K562 (cell line): ENCODE measurements around the gene RIMOC1. TPM values are rescaled to one million over a fixed set of nuclear protein-coding genes. Genes with fewer than 3 reads are reported as not detected.

Source experiments
- ATAC-seq: fragments of 200-7000 bp; cut with Tn5 transposase; 3 replicates; pipeline ENCODE4 v1.9.1; 2020; ENCODE audit warnings: moderate library complexity
- BruUV-seq: library from RNA; stranded (reverse); fragments of 400-500 nt; replicated peaks from 2 replicates; lab custom pipeline; 2021; lab: Mats Ljungman, UMichigan
- CTCF ChIA-PET: fragments of 300-600 bp; formaldehyde crosslinking; extraction: SDS; loops from one replicate; lab custom pipeline; 2021; ENCODE audit warnings: low intra/inter-chr PET ratio; lab: Yijun Ruan, JAX
- POLR2A ChIA-PET: fragments of 300-600, 350-650 bp; sonication (Branson Sonifier 250); formaldehyde crosslinking; extraction: SDS; loops from one replicate; lab custom pipeline; 2021; ENCODE audit warnings: antibody characterized with exemption, inconsistent platforms; lab: Yijun Ruan, JAX
- DNase-seq, 4 experiments: peaks; one replicate each; pipeline versions ENCODE4 v3.0.0 to v3.0.0-alpha.2; 2011 to 2018; ENCODE audit warnings: low spot score in 3 of 4, mixed read lengths in 3 of 4; ENCODE audit errors: extremely low read depth in 1 of 4
- FAIRE-seq: peaks from 2 replicates; lab custom pipeline; 2011; peaks lifted over from hg19 to GRCh38; lab: Jason Lieb, UNC
- H2AFZ ChIP-seq: 2 replicates; pipeline ENCODE4 v1.6.0; 2011; ENCODE audit warnings: low read depth, low read length, control low read depth, inconsistent platforms
- H3K27ac ChIP-seq: fragments of 200-600 bp; 3 replicates; pipeline ENCODE4 v1.8.0; 2011; ENCODE audit warnings: low read depth, mild to moderate bottlenecking, control low read depth, inconsistent platforms, low read length, moderate library complexity, mixed read lengths; ENCODE audit errors: extremely low read depth
- H3K27me3 ChIP-seq, 2 experiments: fragments of 300-600 bp in 1 of 2; 2 replicates in 1 of 2; 3 replicates in 1 of 2; pipeline versions ENCODE4 v1.6.0 to v1.8.0; 2011; ENCODE audit warnings: inconsistent platforms in 2 of 2, low read length in 2 of 2, mild to moderate bottlenecking in 1 of 2, mixed read lengths in 1 of 2, moderate library complexity in 1 of 2; ENCODE audit not compliant: control insufficient read depth in 2 of 2, insufficient read depth in 2 of 2
- H3K36me3 ChIP-seq: fragments of 300-600 bp; 3 replicates; pipeline ENCODE4 v1.8.0; 2011; ENCODE audit warnings: mild to moderate bottlenecking, low read length, inconsistent platforms; ENCODE audit not compliant: control insufficient read depth, insufficient read depth
- H3K4me1 ChIP-seq, 2 experiments: fragments of 200-600 bp in 1 of 2; replicated peaks in 1 of 2; 2 replicates in 1 of 2; 3 replicates in 1 of 2; pipeline versions ENCODE4 v1.5.1 to v1.8.0; 2011; ENCODE audit warnings: inconsistent platforms in 2 of 2, low read length in 2 of 2, mild to moderate bottlenecking in 1 of 2, mixed read lengths in 1 of 2, moderate library complexity in 1 of 2; ENCODE audit not compliant: control insufficient read depth in 2 of 2, insufficient read depth in 2 of 2
- H3K4me2 ChIP-seq: 2 replicates; pipeline ENCODE4 v1.6.1; 2011; ENCODE audit warnings: low read length, control low read depth, inconsistent platforms, mixed read lengths; ENCODE audit not compliant: insufficient read depth
- H3K4me3 ChIP-seq: fragments of 200-600 bp; sonication (generic), shearing (Covaris generic); 2 replicates; pipeline ENCODE4 v1.5.1; 2016; ENCODE audit warnings: control low read depth, inconsistent platforms
- H3K79me2 ChIP-seq: fragments of 200-600 bp; 3 replicates; pipeline ENCODE4 v1.8.0; 2011; ENCODE audit warnings: low read length, inconsistent platforms; ENCODE audit not compliant: control insufficient read depth, insufficient read depth
- H3K9ac ChIP-seq, 2 experiments: 2 replicates each; pipeline versions ENCODE4 v1.6.0 to v1.6.1; 2011; ENCODE audit warnings: low read depth in 2 of 2, low read length in 2 of 2, control low read depth in 1 of 2, inconsistent platforms in 1 of 2, mild to moderate bottlenecking in 1 of 2, mixed read lengths in 1 of 2; ENCODE audit not compliant: insufficient read depth in 1 of 2
- H3K9me1 ChIP-seq: one replicate; pipeline ENCODE4 v1.6.0; 2011; ENCODE audit warnings: inconsistent platforms, mild to moderate bottlenecking, low read length, moderate library complexity; ENCODE audit not compliant: control insufficient read depth, insufficient read depth
- H3K9me3 ChIP-seq: replicated peaks from 2 replicates; pipeline ENCODE4 v1.5.1; 2011; ENCODE audit warnings: low read depth, low read length, inconsistent platforms; ENCODE audit not compliant: control insufficient read depth, insufficient read depth
- H4K20me1 ChIP-seq: replicated peaks from 2 replicates; pipeline ENCODE4 v1.6.1; 2011; ENCODE audit warnings: low read length, inconsistent platforms, mixed read lengths; ENCODE audit not compliant: control insufficient read depth, insufficient read depth
- HDAC6 ChIP-seq: IDR thresholded peaks from 2 replicates; pipeline ENCODE4 v1.6.1; 2012; ENCODE audit warnings: low read depth, mild to moderate bottlenecking, control low read depth, inconsistent platforms, low read length, moderate library complexity
- HNRNPK ChIP-seq: fragments of 200-400 bp; formaldehyde crosslinking; IDR thresholded peaks from one replicate; pipeline ENCODE4 v1.6.1; 2018; ENCODE audit warnings: mild to moderate bottlenecking, low read depth, low read length; ENCODE audit not compliant: poor library complexity, severe bottlenecking
- HNRNPL ChIP-seq: fragments of 200-400 bp; formaldehyde crosslinking; IDR thresholded peaks from 2 replicates; pipeline ENCODE4 v1.6.1; 2017; ENCODE audit warnings: low read depth, mild to moderate bottlenecking, low read length
- MBD2 ChIP-seq: sonication (generic); IDR thresholded peaks from 2 replicates; pipeline ENCODE4 v1.6.1; 2016; ENCODE audit warnings: low read depth, borderline replicate concordance
- POLR2B ChIP-seq: fragments of 450-650 bp; IDR thresholded peaks from 2 replicates; pipeline ENCODE4 v1.6.1; 2018; ENCODE audit warnings: low read depth; ENCODE audit not compliant: partially characterized antibody
- TCFL5 ChIP-seq: fragments of 250-450 bp; sonication (Bioruptor Pico); conservative IDR thresholded peaks from 2 replicates; pipeline ENCODE4 v1.6.1; 2021; ENCODE audit warnings: mild to moderate bottlenecking, moderate library complexity, matching md5 sums
- TEAD4 ChIP-seq, 2 experiments: sonication (generic) in 1 of 2; formaldehyde crosslinking in 1 of 2; IDR thresholded peaks; 2 replicates each; pipeline versions ENCODE4 v1.6.1 to v1.8.0; 2012 to 2022; ENCODE audit warnings: borderline replicate concordance in 1 of 2, inconsistent platforms in 1 of 2, low read length in 1 of 2, mild to moderate bottlenecking in 1 of 2, missing genetic modification reagents in 1 of 2
- ZNF512 ChIP-seq: IDR thresholded peaks from 2 replicates; pipeline ENCODE4 v1.6.1; 2016; ENCODE audit warnings: missing genetic modification characterization, missing compliant biosample characterization
- in situ Hi-C: fragments of 300-500 bp; cut with MboI; formaldehyde crosslinking; loops from 4 replicates; pipeline ENCODE4 v1.15.0; 2018; ENCODE audit warnings: inconsistent platforms, mixed read lengths
- intact Hi-C: fragments of 100-400 bp; cut with micrococcal nuclease; formaldehyde crosslinking; loops from 2 replicates; pipeline ENCODE4 v1.14.2; 2022
- polyA plus RNA-seq, 8 experiments: library from polyadenylated mRNA; depleted of rRNA in 4 of 8; stranded (reverse) in 5 of 8; unstranded in 3 of 8; fragments of >200 nt; fragmentation: Nextera tagmentation in 2 of 8; fragmentation: Illumina TruSeq in 1 of 8; extraction: Ambion mirVana in 2 of 8; extraction: Trizol in 1 of 8; gene quantifications; 2 replicates each; pipeline versions ENCODE4 v1.2.1 to v1.2.3, GENCODE V29; 2011 to 2014; ENCODE audit warnings: inconsistent platforms in 1 of 8, missing spikeins in 1 of 8
- total RNA-seq, 7 experiments: library from RNA; depleted of rRNA in 6 of 7; stranded (reverse); fragments of >200 nt in 6 of 7; fragmentation: Illumina TruSeq in 2 of 7; extraction: Trizol in 2 of 7; gene quantifications; 2 replicates each; pipeline versions ENCODE4 v1.2.1 to v1.2.3, GENCODE V29; 2011 to 2021; ENCODE audit warnings: low replicate concordance in 1 of 7
- TF ChIP-seq, protein P1 (sequence below): fragments of 250-450 bp; sonication (Bioruptor Pico); IDR thresholded peaks from 2 replicates; pipeline ENCODE4 v1.4.0; 2020; ENCODE audit warnings: mild to moderate bottlenecking, moderate library complexity

The RIMOC1 gene
- total and polyA plus RNA-seq, 9 of the 15 experiments (the other 6 are each of a cell fraction or from before 2014, with no cell fraction given) = 11.6 to 63.1 (median 30.8) TPM

GRCh38 chr5:41891066-41891707 lies 13.0 kb upstream of the RIMOC1 start (continued):
- TF ChIP-seq HDAC6 (no peak), HNRNPK (no peak), POLR2B (no peak), TEAD4 (IDR thresholded peaks at IDR 0.05; ENCODE audit: low read length) (0 out of 2 replicates have a peak, but pooled peaks have one; percentile 15), TEAD4 (CRISPR knock-in tag; IDR thresholded peaks at IDR 0.05; ENCODE audit: borderline replicate concordance) (no peak), TCFL5 (CRISPR knock-in tag) (no peak)

GRCh38 chr5:41892031-41892430 lies 12.1 kb upstream of the RIMOC1 start:
- Histone ChIP-seq H3K27me3 (no peaks in the 10 kb centered on the region), H3K4me3 (no peak overlapping the region), H2AFZ (no peak overlapping the region), H3K36me3 (no peaks in the 10 kb centered on the region), H3K9me1 (no peaks in the 10 kb centered on the region), H3K4me1 (peaks cover 7 to 22% of the 10 kb centered on the region in 2 experiments; a peak in 4 of 5 replicates), H3K79me2 (no peaks in the 10 kb centered on the region), H4K20me1 (no peaks in the 10 kb centered on the region), H3K9ac (no peak overlapping the region), H3K9me3 (no peaks in the 10 kb centered on the region), H3K4me2 (no peak overlapping the region), H3K27ac (no peak overlapping the region)
- POLR2A ChIA-PET = interaction anchor here (1.4 to 1.7 kb wide), 3 partner anchors 9 to 12 kb away, joined by 3 to 6 read pairs (median 3); partner anchors contain the start of gene RIMOC1
- in situ Hi-C loops (no loop called here), intact Hi-C loops (no loop called here)
- CTCF ChIA-PET = no interaction called here
- BruUV-seq = no TSS peak
- DNase-seq (no peak), FAIRE-seq (no peak), ATAC-seq (no peak)
- TF ChIP-seq HNRNPL = no peak
- TF ChIP-seq MBD2 = no peak
- TF ChIP-seq, protein P1, sequence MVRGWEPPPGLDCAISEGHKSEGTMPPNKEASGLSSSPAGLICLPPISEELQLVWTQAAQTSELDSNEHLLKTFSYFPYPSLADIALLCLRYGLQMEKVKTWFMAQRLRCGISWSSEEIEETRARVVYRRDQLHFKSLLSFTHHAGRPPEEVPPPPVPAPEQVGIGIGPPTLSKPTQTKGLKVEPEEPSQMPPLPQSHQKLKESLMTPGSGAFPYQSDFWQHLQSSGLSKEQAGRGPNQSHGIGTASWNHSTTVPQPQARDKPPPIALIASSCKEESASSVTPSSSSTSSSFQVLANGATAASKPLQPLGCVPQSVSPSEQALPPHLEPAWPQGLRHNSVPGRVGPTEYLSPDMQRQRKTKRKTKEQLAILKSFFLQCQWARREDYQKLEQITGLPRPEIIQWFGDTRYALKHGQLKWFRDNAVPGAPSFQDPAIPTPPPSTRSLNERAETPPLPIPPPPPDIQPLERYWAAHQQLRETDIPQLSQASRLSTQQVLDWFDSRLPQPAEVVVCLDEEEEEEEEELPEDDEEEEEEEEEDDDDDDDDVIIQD = no peak
- TF ChIP-seq ZNF512 (tag) = no peak
